GM12801 (cell line): ENCODE data around the gene VPS54.

Experiments used
- CTCF ChIP-seq: IDR thresholded peaks from one replicate; pipeline ENCODE4 v1.5.1; 2011; ENCODE audit warnings: control low read depth; ENCODE audit not compliant: insufficient read length; ENCODE audit errors: extremely low read depth

Gene VPS54

GRCh38 chr2:63862806-63863205 is 156.4 kb downstream of the VPS54 start:
- no peak for TF ChIP-seq CTCF

- no peak for TF ChIP-seq CTCF
These were observed 157.9 kb downstream of the VPS54 start for GRCh38 chr2:63861220-63861822.

GRCh38 chr2:63858291-63858690 is 160.9 kb downstream of the VPS54 start:
- TF ChIP-seq CTCF = no peak

- no peak for TF ChIP-seq CTCF
These were observed 163.0 kb downstream of the VPS54 start for GRCh38 chr2:63856303-63856603.

- TF ChIP-seq CTCF = no peak
These were observed 163.6 kb downstream of the VPS54 start for GRCh38 chr2:63855418-63856302.

GRCh38 chr2:63853527-63854310 is 165.5 kb downstream of the VPS54 start:
- no peak for TF ChIP-seq CTCF

- no peak for TF ChIP-seq CTCF
These were observed 167.4 kb downstream of the VPS54 start for GRCh38 chr2:63851691-63852311.
